ENCODE data around the gene IGFL2.

DNA sequence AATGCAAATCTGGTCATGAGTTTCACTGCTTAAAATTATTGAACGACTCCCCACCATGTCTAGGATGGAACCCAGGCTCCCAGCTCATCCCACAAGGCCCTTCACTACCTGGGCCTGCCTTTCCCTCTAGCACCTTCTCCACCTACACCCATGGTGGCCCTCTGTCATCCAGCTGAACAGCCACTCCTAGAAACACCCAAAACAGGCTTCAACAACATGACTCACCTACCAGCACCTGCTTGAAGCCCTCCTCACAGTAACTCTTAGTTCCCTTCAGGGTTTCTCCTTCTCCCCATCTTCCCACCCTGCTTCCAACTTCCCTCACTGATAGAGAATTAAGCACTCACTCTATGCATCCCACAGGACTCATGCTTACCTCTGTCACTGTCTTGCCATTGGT is 6.6 kb upstream of the IGFL2 start:
- TF ChIP-seq, protein P1, sequence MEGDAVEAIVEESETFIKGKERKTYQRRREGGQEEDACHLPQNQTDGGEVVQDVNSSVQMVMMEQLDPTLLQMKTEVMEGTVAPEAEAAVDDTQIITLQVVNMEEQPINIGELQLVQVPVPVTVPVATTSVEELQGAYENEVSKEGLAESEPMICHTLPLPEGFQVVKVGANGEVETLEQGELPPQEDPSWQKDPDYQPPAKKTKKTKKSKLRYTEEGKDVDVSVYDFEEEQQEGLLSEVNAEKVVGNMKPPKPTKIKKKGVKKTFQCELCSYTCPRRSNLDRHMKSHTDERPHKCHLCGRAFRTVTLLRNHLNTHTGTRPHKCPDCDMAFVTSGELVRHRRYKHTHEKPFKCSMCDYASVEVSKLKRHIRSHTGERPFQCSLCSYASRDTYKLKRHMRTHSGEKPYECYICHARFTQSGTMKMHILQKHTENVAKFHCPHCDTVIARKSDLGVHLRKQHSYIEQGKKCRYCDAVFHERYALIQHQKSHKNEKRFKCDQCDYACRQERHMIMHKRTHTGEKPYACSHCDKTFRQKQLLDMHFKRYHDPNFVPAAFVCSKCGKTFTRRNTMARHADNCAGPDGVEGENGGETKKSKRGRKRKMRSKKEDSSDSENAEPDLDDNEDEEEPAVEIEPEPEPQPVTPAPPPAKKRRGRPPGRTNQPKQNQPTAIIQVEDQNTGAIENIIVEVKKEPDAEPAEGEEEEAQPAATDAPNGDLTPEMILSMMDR (IDR thresholded peaks at IDR 0.05), result no peak
- TF ChIP-seq POLR2AphosphoS5 (IDR thresholded peaks at IDR 0.05), result no peak
- TF ChIP-seq POLR2A (IDR thresholded peaks at IDR 0.05), result no peak
